Upper lobe of left lung (tissue), 4 donors: Measurements from ENCODE around the gene MYO5B.

ENCODE experiments used
- POLR2A ChIP-seq, 4 donors: fragments of 450-650 bp; IDR thresholded peaks; one replicate each; pipeline ENCODE4 v1.5.1; 2016 to 2017; ENCODE audit warnings: antibody characterized with exemption in 4 of 4, mild to moderate bottlenecking in 2 of 4
- POLR2AphosphoS5 ChIP-seq, 2 donors: sonication (generic); formaldehyde crosslinking; IDR thresholded peaks; one replicate each; pipeline ENCODE4 v1.5.1; 2017; ENCODE audit warnings: antibody characterized with exemption in 2 of 2
- TF ChIP-seq, protein P1 (sequence below), 6 experiments: fragments of 450-650 bp in 4 of 6; fragments of 200-600 bp in 2 of 6; sonication (generic) in 2 of 6; IDR thresholded peaks; one replicate each; pipeline ENCODE4 v1.5.1; 2016 to 2019; ENCODE audit warnings: antibody characterized with exemption in 6 of 6

DNA sequence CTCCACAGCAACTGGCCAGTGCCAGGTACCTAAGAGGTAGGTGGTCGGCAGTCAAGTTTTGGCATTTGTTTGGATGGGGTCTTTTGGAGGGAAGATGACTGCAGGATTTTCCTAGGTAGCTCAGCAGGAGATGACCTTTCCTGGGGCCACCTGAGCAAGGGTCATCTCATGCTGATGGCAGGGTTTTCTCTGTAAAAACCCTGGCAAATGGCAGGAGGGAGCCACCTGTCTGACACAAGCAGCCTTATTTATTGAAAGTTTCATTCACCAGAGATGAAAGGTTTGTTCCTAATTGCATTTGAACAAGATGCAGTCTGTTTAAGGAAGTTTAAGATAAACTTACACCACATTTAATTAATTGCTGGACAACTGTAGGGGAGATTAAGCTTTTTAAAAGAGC is 350.0 kb downstream of the MYO5B start:
- TF ChIP-seq, protein P1, sequence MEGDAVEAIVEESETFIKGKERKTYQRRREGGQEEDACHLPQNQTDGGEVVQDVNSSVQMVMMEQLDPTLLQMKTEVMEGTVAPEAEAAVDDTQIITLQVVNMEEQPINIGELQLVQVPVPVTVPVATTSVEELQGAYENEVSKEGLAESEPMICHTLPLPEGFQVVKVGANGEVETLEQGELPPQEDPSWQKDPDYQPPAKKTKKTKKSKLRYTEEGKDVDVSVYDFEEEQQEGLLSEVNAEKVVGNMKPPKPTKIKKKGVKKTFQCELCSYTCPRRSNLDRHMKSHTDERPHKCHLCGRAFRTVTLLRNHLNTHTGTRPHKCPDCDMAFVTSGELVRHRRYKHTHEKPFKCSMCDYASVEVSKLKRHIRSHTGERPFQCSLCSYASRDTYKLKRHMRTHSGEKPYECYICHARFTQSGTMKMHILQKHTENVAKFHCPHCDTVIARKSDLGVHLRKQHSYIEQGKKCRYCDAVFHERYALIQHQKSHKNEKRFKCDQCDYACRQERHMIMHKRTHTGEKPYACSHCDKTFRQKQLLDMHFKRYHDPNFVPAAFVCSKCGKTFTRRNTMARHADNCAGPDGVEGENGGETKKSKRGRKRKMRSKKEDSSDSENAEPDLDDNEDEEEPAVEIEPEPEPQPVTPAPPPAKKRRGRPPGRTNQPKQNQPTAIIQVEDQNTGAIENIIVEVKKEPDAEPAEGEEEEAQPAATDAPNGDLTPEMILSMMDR (IDR thresholded peaks at IDR 0.05), result no peak
- TF ChIP-seq POLR2A (IDR thresholded peaks at IDR 0.05) (no peak), POLR2AphosphoS5 (IDR thresholded peaks at IDR 0.05) (no peak)
